ENCODE measurements around the gene PSMD12.

PSMD12 gene

GRCh38 chr17:67378454-67379250 is 12.3 kb upstream of the PSMD12 start:
- DNase-seq (ENCODE audit: low read depth) = no peak
- H3K4me3 ChIP-seq (ENCODE audit: low read depth, low read length) = peak overlapping the region; percentile 90
- peak; percentile 52 for TF ChIP-seq CTCF (IDR thresholded peaks at IDR 0.05; ENCODE audit: low read depth, low read length, missing control alignments)
- in situ Hi-C loops (cut with HindIII; ENCODE audit: low sequenced_read_pairs) = no loop called here

- TF ChIP-seq CTCF (IDR thresholded peaks at IDR 0.05; ENCODE audit: low read depth, low read length, missing control alignments) = peak; percentile 32
- H3K4me3 ChIP-seq (ENCODE audit: low read depth, low read length) = peak overlapping the region; percentile 90
- no peak for DNase-seq (ENCODE audit: low read depth)
- in situ Hi-C loops (cut with HindIII; ENCODE audit: low sequenced_read_pairs) = no loop called here
These were observed 11.4 kb upstream of the PSMD12 start for GRCh38 chr17:67377488-67378453.

DNA sequence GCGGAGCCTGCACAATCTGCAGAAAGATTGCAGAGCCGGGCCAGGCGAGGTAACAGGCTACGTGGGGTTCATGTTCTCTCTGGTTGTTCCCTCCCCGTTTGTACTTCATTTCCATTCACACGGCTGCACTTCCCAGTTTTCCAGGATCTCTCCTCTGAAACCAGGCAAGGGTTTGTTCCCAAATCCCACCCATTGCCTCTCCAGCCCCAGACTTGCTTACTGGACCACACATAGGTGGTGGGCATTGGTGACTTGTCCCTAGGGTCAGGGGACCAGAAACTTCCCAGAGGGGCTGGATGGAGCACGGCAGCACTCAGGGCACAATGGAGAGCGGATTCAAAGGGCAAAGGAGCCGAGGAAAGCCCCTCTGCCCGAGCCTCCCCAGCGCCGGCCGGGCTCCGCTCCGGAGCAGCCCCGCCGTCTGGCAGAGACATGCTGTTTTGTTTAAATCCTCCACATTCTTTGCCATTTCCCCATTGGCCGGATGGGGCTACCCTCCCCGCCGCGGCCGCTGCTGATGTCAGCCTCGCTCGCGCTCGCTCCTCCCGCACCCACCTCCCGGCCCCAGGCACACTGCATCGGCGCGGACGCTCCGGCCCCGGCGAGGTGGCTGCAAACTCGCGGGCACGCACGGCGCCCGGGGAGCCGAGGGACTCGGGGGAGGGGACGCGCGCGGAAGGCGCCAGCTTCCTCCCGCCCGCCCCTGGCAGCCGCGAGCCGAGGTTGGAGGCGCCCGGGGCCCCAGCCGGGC is 10.5 kb upstream of the PSMD12 start, which contains the start of gene PITPNC1:
TSS of gene PITPNC1 (plus strand) at position 545 of the 751 bp plus-strand sequence.
- in situ Hi-C loops (cut with HindIII; ENCODE audit: low sequenced_read_pairs) = no loop called here

DNA sequence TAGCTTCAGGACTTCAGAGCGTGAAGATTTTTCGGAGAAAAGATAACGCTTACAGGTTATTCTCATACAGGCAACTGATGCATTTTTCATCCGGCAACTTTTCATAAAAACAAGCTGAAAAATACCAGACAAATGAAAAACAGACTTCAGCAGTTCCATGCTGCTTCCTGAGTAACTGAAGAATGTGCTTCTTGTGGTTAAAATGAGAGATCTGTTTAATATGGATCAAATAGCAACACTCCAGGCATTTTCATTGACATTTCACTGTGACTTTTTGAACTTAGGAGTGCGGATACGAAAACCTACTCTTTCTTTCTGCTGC is 10.0 kb upstream of the PSMD12 start:
- DNase-seq (ENCODE audit: low read depth) = no peak

More for the DNA sequence above, 10.5 kb upstream of the PSMD12 start, which contains the start of gene PITPNC1:
- DNase-seq (ENCODE audit: low read depth) = peak; percentile 65
- no peak for TF ChIP-seq CTCF (IDR thresholded peaks at IDR 0.05; ENCODE audit: low read depth, low read length, missing control alignments)
- peak within 1 kb of the TSS; percentile 90 for H3K4me3 ChIP-seq (ENCODE audit: low read depth, low read length)

GRCh38 chr17:67375716-67376115 is 9.3 kb upstream of the PSMD12 start:
- TF ChIP-seq CTCF (IDR thresholded peaks at IDR 0.05; ENCODE audit: low read depth, low read length, missing control alignments) = no peak
- no peak for DNase-seq (ENCODE audit: low read depth)
- in situ Hi-C loops (cut with HindIII; ENCODE audit: low sequenced_read_pairs) = no loop called here
- no peak overlapping the region for H3K4me3 ChIP-seq (ENCODE audit: low read depth, low read length)

More for the DNA sequence above, 10.0 kb upstream of the PSMD12 start:
- in situ Hi-C loops (cut with HindIII; ENCODE audit: low sequenced_read_pairs) = no loop called here
- H3K4me3 ChIP-seq (ENCODE audit: low read depth, low read length) = peak overlapping the region; percentile 90
- TF ChIP-seq CTCF (IDR thresholded peaks at IDR 0.05; ENCODE audit: low read depth, low read length, missing control alignments) = no peak

- no peak for TF ChIP-seq CTCF (IDR thresholded peaks at IDR 0.05; ENCODE audit: low read depth, low read length, missing control alignments)
- no peak for DNase-seq (ENCODE audit: low read depth)
- in situ Hi-C loops (cut with HindIII; ENCODE audit: low sequenced_read_pairs) = no loop called here
- H3K4me3 ChIP-seq (ENCODE audit: low read depth, low read length) = no peak overlapping the region
These were observed 8.7 kb upstream of the PSMD12 start for GRCh38 chr17:67375054-67375427.
